MV-4-11 (cell line): ENCODE results near the gene FKBP5.
"Not testable (repeated sequence)": the region's sequence is repeated elsewhere in the genome, so short reads cannot be mapped to it uniquely, and the experiment has no call there.

Experiments used
- DNase-seq: peaks from one replicate; lab custom pipeline; 2025; lab: John Stamatoyannopoulos, UW

The FKBP5 gene

DNA sequence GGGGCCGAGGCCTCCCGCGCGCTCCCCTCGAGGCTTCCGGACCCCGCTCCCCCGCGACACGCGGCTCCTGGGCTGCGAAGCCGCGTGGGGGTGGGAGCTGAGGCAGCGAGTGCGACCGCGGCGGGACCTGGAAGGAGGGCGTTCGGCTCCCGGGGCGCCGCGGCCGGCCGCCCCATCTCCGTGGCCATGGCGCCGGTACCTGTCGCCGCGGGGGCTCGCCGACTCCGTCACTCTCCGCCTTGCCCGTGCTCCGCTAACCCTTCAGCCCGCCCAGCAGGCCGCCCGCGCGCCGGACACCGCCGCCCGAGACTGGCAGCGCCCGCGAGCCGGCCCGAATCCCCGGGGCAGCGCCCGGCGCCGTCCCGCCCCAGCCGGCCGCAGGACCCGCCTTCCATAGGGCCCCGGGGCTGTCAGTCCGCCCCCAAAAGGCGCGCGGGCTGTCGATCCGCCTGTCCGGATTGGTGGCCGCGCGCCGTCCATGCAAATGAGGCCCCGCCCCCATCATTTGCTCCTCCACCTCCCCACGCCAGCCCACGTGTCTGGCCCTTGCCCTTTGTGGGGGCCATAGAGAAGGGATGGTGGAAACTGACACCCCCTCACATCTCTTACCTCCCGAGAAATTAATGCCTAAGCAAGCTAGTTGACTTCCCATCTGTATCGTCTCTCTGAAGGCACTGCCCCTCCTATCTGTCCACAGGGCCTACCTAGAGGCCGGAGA, at the start of gene FKBP5:
TSS of gene FKBP5 (minus strand) at position 311 of the 718 bp plus-strand sequence. CDS start 46,091 bp downstream, outside the sequence.
- peak; percentile 88 for DNase-seq

DNA sequence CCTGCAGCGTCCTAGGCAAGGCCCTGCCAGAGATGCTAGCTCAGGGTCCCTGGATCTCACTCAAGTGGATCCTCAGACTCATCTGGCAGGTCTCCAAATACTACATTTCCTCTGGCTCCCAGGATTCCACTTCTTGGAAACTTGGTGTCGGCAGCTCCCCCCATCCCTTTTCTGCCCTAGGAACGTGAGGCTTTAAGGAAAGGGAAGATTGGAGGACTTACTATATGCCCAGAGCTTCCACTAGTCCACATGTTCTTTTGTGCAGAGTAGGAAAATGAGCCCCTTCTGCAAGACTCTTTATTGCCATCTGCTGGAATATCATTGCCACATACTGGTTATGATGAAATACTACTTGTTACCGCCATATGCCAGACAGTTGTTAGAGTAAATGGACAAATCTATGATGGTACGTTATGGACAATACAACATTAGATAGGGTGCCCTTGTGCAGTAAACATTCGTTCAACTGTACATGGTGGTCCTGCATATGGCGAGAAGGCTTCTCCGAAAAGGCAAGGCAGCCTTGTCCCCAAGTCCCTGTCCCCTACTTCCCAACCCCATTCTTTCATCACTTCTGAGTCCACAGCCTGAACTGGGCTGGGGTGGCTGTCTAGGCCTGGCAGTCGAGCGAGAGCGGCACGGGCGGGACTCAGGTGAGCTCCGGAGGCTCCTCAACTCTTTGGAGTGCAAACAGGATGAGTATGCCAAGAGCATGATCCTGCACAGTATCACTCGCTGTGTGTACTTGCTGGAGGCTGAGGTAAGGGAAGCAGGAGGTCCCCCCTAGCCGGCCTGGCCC, 48.9 kb upstream of the FKBP5 start:
- DNase-seq = peak; percentile 82

DNA sequence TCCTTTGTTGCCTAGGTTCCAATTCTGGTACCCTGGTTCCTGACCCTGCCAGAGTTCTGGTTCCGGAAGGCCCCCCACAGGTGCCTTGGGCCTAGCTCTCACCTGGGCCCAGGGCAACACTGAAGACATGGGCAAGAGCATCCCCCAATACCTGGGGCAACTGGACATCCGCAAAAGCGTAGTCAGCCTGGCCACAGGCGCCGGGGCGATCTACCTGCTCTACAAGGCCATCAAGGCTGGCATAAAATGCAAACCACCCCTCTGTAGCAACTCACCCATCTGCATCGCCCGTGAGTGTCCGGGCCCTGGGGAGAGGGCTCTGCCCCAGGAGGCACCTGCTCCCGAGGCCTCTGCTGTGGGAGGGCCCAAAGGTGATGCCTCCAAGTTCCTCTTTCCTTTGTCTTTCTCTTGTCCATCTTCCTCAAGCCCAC, 48.3 kb upstream of the FKBP5 start, which contains the start of gene ARMC12:
TSS of gene ARMC12 (plus strand) at position 51 of the 431 bp plus-strand sequence. CDS start at position 128, 77 bp downstream.
- DNase-seq = no peak

DNA sequence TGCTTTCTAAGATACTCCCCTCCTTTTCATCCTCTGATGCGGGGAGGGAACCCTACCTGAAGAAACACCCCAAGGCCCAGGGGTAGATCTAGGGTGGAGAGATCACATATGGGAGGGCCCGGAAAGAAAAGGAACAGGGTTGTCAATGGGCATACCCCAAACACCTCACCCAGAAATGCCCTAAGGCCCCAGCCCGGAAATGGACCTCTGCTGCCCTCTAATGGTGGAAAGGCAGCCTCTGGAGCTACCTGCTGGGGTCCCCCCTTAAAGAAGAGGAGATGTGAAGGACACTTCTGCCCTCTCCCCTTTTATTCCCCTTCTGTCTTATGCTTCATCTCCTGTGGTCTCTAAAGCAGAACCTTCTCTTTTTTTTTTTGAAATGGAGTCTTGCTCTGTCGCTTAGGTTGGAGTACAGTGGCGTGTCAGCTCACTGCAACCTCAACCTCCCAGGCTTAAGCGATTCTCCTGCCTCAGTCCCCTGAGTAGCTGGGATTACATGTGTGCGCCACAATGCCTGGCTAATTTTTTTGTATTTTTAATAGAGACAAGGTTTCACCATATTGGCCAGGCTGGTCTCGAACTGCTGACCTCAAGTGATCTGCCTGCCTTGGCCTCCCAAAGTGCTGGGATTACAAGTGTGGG, 47.7 kb upstream of the FKBP5 start:
- peak; percentile 45 for DNase-seq

DNA sequence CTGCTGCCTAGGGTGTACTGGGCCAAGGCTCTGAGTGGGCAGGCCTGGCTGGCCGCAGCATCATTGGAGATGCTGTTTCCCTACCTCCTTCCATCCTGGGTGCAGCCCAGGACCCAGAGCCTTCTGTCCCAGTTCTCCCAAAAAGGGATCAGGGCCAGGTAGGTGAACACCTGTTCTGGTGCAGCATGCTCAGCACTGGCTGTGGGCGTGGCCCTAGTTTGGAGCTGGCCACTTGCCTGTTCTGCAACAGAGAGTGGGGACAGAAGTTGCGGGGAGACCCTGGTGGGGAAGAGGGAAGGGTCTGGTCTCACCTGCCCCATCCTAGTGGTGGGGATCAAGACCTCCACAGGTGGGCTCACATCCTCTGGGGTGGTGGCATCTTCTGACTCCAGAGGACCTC, 46.7 kb upstream of the FKBP5 start:
- no peak for DNase-seq

DNA sequence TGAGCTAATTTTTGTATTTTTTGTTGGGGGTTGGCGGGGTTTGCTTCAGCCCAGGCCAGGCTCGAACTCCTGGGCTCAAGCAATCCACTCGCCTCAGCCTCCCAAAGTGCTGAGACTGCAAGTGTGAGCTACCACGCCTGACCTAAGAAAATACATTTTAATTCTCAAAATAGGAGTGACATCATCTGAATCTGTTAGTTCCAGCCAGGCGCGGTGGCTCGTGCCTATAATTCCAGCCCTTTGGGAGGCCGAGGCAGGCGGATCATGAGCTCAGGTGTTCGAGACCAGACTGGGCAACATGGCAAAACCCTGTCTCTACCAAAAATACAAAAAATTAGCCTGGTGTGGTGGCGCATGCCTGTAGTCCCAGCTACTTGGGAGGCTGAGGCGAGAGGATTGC, 45.6 kb upstream of the FKBP5 start:
- not testable (repeated sequence) for DNase-seq

DNA sequence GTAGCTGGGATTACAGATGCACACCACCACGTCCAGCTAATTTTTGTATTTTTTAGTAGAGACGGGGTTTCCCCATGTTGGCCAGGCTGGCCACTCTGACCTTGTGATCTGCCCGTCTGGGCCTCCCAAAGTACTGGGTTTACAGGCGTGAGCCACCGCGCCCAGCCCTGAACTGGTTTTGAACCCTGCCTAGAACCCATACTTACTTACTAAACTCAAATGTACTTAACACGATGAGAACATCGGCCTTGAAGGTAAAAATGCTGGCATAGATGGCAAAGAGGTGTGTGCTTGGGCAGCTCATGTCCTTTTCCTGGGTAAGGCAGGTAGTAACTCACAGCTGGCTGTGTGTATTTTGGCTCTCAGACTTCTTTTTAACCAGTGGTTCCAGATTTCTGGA, 44.9 kb upstream of the FKBP5 start:
- DNase-seq = no peak

DNA sequence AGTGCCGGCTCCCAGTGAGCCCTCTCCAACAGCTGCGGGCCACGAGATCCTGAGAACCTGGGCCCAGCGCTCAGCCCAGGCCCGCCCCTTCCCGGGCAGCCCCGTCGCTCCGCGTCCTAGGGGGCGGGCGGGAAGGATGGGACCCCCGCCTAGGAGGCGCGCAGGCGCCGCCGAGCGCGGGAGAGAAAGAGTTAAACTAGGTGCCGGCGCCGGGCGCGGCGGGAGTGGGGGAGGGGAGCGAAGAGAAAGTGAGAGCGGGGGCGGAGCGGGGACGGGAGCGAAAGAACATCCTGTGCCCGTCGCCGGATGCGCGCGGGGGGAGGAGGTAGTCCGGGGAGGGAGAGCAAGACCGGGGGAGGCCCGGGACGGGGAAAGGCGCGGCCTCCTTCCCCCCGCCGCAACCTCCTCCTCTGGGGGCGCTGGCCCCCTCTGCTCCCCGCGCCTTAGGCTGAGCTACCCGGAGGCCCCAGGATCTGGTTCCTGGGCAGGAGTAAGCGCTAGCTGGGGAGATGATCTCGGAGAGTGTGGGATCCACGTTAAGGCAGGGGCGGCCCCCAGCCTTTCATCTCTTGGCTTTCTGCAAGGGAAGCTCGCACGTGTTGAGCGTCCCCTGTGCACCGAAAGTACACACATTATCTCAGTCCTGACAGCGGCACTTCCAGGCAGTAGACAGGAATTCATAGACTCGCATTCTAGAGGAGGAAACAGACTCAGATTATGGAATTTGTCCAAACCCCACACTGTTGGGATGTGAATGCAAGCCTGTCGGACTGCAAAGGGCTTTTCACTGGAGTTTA, 43.2 kb upstream of the FKBP5 start:
- peak; percentile 51 for DNase-seq

DNA sequence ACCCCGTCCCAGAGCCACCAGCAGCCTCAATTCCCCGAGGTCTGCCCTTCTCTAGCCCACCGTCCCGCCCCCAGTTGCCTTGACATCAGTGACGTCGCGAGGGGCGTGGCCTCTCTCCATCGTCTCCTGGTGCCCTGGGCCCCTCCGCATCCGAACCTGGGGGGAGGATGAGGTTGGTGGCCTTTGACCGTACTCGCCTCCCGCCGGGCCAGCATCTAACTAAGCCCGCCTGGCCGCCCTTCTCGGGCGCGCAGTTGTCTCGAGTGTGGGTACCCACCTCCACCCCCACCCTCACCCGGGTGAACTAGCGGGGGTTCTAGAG, 42.7 kb upstream of the FKBP5 start:
- peak; percentile 27 for DNase-seq

DNA sequence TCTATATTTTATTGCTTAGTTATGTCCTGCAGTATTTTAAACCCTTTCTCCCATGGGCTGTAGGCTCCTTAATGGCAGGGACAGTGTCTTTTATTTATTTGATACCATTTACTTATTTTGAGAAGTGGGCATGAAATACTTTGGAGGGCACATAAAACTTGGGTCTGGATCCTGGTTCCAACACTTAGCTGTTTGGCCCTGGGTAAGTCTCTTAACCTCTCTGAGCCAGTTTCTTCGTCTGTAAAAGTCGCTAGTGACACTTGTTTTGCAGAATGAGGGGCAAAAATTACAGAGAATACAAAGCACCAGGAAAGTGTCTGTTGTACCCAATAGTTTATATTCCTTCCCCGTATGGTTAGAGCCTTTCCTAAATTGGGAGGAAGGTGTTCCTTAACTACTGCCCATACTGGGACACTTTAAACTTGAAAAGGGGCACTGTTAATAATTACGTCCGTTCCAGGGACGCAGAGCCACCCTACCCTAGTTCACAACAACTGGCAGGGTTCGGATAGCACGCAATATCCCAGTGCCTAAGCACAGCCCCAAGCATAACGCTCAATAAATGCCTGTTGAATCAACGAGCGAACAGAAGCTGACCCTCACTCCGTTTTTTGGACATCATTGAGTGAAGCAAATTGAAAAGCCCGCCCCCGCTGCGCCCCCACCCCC, 42.2 kb upstream of the FKBP5 start:
- no peak for DNase-seq

DNA sequence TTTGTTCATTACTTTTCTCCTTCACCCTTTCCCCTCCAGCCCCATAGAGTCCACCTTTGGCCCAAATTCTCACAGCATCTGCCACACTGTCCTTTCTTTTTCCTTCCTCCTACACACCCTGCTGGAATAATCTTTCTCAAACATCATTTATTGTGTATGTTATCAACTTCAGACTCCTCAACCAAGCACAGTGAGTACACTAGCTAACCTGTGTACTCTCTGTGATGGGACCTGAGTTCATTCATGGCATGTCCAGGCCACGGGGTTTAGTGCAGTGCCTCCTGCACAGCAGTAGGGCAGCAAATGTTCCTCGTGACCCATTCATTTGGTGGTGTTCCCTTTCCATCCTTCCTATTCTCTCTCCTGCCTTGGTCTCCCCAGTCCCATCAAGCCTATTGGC, 41.0 kb upstream of the FKBP5 start:
- no peak for DNase-seq

DNA sequence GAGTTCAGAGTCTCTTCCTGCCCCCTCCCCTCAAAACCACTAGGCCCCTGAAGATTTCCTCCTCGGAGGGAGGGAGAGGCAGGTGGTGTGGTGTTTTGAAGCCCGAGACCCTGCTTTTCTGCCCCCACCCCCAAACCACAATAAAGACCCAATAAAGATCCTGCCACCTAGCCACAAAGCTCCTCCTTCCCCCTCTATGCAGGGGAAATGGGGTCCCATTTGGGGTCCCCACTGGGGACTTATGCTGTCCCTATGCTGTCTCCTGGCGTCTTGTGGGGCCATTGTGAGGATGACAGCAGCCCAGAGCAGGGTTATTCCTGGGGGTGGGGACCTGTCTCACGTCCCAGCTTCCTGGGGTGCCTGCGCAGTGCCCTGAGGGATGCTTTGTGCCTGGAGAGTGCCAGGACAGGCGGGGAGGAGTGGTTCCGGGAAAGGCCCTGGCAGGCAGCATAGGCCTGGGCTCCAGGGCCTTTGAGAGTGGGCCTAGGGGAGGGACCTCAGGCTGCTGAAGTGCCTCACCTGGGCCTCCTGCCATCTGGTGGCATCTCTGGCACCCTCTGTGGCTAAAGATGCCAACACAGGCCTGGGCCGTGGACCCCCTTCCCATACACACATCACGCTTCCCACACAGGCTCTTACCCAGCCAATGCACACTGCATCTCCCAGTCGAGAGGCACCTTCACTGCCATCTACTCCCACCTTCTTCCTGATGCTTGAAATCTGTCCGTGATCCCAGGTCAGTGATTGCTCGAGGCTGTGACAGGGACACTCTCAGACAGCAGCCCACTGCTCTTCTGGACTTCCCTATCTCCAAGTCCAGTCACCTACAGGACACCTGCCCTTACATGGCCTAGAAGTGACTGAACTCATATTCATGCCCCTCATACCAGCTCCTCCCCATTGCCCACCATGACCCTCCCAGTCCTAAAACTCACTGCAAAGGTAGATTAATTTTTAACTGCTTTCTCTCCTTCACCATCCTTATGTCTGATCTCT, 40.3 kb upstream of the FKBP5 start:
- DNase-seq = no peak

DNA sequence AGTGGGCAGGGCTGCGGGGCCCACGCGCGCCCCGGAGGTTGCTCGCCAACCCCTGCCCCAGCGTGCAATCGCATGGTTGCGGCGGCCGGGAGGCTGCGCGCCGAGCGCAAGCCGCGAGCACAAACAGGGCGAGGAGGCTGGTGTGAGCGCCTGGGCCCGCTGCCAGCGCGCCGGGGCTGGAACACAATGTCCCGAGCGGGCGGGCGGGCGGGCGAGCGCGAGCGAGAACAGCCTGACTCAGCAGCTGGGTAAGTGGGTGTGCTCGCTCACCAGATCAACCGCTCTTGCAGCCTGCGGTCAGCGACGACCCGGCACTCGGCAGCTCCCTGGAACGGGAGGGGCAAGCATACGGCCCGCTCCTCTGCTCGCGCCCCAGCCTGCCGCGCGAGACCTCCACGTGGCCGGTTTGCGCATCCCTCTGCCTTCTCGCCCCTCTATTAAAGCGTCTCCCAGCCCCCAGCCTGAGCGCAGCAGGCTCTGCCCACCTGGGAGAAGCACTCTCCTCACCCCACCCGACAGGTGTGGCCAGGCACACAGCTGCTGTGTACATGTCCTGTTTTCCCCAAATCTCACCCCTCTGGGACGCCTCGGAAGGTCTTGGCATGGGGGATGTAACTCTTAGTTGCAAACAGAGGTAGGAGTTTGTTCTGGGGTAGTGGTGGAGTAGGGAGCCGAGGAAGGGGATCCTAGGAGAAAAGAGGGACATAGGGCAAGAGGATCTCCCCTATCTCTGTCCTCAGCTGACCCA, 39.4 kb upstream of the FKBP5 start:
- peak; percentile 92 for DNase-seq

DNA sequence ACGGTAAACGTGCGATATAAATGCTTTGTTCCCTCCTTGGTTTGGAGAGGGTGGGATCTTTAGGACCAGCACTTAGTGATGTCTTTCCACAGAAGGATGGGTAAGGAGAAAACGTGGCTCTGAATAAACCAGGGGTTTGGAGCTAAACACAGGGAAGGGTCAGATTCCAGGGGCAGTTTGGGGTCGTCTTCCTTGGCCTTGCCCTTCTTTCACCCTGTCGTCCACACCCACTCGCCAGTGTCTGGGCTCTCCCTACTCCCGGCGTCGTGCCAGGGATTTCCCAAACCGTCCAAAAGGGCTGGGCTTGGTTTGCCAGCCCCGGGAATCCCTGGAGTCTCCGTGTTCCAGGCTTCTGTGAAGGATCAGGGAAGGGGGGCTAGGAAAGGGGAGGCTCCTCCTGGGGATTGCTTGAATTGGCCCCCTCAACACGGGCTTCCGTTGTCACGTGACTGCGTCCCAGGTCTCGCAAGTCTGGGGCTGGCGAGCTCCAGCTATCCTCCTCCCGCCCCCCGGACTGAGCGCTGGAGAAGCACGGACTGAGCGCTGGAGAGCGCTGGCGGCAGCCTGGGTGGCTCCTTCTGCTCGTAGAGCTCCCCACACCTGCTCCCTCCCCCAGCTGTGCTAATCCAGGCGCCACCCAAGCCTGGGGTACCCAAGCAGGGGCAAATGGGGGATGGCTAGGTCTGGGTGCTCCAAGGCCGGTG, 38.7 kb upstream of the FKBP5 start:
- DNase-seq = peak; percentile 59

DNA sequence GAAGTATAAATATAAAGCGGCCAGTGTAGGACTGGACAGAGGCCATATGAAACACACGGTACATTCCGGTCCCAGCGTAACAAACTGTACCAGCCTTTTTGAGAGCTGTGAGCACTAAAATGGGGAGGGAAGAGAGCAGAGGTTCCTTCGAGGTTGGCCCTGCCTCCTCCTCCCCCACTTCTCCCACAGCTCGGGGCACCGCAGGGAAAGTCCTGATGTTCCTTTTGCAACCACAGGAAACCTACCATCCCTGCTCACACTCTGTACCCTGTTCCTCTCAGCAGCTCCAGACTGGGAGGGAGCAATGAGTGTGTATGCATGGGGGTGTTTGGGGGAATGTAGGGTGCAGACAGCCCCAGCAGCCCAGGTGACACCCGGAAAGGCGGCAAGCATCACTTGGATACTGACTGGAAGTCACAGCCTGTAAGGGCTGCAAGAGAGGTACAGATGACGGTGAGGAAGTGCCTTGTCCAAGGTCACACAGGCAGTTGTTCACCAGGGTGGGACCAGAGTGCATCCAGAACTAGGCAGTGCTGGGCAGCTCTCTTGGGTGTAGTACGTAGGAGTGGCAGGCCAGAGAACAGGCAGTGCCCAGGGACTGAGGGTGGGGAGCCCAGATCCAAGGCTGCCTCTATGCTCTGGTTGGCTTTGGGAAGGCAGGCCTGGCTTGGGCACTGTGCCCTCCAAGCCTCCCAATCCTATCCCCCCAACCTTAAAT, 37.2 kb upstream of the FKBP5 start:
- DNase-seq = peak; percentile 48

DNA sequence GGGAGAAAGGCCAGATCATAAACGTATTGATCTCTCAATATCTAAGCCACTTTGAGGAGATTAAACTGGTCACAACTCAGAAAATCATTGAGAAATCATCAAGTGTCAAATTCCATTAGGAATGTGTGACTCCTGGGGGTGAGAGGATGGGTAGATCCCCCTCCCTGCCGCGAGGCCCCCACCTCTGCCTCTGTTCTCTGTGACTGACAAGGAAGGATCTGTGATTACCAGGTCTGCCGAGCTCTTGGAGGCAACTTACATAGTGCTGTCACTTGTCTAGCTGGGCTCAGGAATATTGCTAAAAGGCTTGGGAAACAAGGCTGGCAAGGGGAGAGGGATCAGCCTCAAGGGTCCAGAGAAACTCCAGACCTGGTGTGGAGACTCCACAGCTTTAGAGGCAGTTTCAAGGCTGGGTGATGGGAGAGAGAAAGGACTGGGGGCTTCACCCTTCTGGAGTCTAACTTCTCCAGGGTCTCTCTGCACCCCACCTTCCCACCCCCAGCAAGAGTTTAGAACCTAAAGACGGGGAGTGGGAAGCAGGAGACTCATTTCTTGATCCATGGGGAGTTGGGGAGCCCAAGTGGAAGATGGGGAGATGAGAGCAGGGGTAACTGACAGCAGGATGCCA, 36.5 kb upstream of the FKBP5 start:
- DNase-seq = no peak

DNA sequence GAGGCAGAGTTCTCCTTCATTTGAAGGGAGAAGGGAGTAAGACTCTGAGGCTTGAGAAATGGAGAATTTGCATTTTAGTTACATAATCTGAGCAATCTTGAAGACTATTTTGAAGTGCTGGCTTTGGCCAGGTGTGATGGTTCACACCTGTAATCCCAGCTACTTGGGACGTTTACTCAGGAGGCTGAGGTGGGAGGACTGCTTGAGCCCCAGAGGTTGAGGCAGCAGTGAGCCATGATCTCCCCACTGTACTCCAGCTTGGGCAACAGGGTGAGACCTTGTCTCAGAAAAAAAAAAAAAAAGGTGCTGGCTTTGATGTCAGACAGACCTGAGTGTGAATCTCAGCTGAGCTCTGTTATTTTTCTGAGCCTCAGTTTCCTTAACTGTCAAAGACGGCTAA, 35.8 kb upstream of the FKBP5 start:
- DNase-seq = no peak

DNA sequence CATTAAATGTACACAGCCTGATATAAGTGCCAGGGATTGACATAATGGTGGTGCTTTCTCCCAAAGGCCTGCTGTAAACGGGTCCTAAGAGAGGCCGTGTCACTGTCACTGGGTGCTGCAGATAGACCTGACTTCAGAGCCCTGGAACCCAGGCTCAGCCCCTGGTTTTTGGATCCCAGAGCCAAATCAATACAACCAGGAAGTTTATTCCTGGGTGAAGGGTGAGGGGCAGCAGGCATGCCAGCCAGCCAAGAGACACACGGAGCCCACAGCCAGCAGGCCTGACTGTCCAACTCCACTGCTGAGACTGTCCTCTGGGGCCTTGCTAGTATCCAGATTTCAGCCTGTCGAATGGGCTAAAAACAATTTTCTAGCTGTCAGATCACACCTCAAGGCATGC, 35.3 kb upstream of the FKBP5 start:
- DNase-seq = no peak
